HepG2 (cell line): ENCODE results near the gene ELF2. TPM values are rescaled to one million over a fixed set of nuclear protein-coding genes. Genes with fewer than 3 reads are reported as not detected.
A peak's percentile ranks its signal among the peaks of the same experiment; 100 is the strongest.

Experiments used
- ATF7 ChIP-seq, 2 experiments: fragments of 450-650 bp in 1 of 2; sonication (generic) in 1 of 2; formaldehyde crosslinking in 1 of 2; IDR thresholded peaks; 2 replicates each; pipeline versions ENCODE4 v1.4.0 to v1.6.1; 2016 to 2020; ENCODE audit warnings: antibody characterized with exemption in 1 of 2, mild to moderate bottlenecking in 1 of 2, missing genetic modification reagents in 1 of 2
- CCDC6 ChIP-seq: sonication (generic); formaldehyde crosslinking; IDR thresholded peaks from 2 replicates; pipeline ENCODE4 v1.8.1; 2022; ENCODE audit warnings: mild to moderate bottlenecking, missing genetic modification reagents, moderate library complexity
- ELF3 ChIP-seq: IDR thresholded peaks from 2 replicates; pipeline ENCODE4 v1.6.1; 2016; ENCODE audit warnings: missing genetic modification reagents, missing compliant biosample characterization
- FOXJ3 ChIP-seq: sonication (generic); formaldehyde crosslinking; IDR thresholded peaks from 2 replicates; pipeline ENCODE4 v1.4.0; 2020; ENCODE audit warnings: missing genetic modification reagents, mild to moderate bottlenecking, borderline replicate concordance
- FOXP1 ChIP-seq, 2 experiments: fragments of 450-650 bp in 1 of 2; IDR thresholded peaks; 2 replicates each; pipeline ENCODE4 v1.6.1; 2017 to 2018; ENCODE audit warnings: antibody characterized with exemption in 1 of 2
- GABPA ChIP-seq, 2 experiments: IDR thresholded peaks; 2 replicates each; pipeline ENCODE4 v1.6.1; 2011 to 2016; ENCODE audit warnings: low read depth in 2 of 2, low read length in 1 of 2, missing biosample characterization in 1 of 2, missing genetic modification characterization in 1 of 2
- GATA4 ChIP-seq: sonication (generic); IDR thresholded peaks from 2 replicates; pipeline ENCODE4 v1.6.1; 2016; ENCODE audit warnings: antibody characterized with exemption, low read depth, borderline replicate concordance
- GLI4 ChIP-seq: sonication (generic); formaldehyde crosslinking; IDR thresholded peaks from 2 replicates; pipeline ENCODE4 v1.5.1; 2020; ENCODE audit warnings: missing genetic modification reagents, mild to moderate bottlenecking, moderate library complexity, borderline replicate concordance
- HES4 ChIP-seq: sonication (generic); formaldehyde crosslinking; IDR thresholded peaks from 2 replicates; pipeline ENCODE4 v1.9.0; 2021; ENCODE audit warnings: mild to moderate bottlenecking, missing genetic modification reagents, borderline replicate concordance
- LCORL ChIP-seq, 2 experiments: fragments of 450-650 bp in 1 of 2; sonication (generic) in 1 of 2; formaldehyde crosslinking in 1 of 2; IDR thresholded peaks; 2 replicates each; pipeline versions ENCODE4 v1.5.0 to v1.6.1; 2017 to 2020; ENCODE audit warnings: antibody characterized with exemption in 1 of 2, missing genetic modification reagents in 1 of 2
- NR3C1 ChIP-seq: sonication (generic); formaldehyde crosslinking; IDR thresholded peaks from 2 replicates; pipeline ENCODE4 v1.4.0; 2020; ENCODE audit warnings: missing genetic modification reagents
- TEAD3 ChIP-seq: optimal IDR thresholded peaks from 2 replicates; pipeline ENCODE3; 2016; ENCODE audit warnings: borderline replicate concordance
- TP53 ChIP-seq: sonication (generic); formaldehyde crosslinking; conservative IDR thresholded peaks from 2 replicates; pipeline ENCODE4 v1.4.0; 2020; ENCODE audit warnings: missing genetic modification reagents
- ZBTB20 ChIP-seq: sonication (generic); formaldehyde crosslinking; IDR thresholded peaks from 2 replicates; pipeline ENCODE4 v1.8.1; 2023; ENCODE audit warnings: missing genetic modification reagents, low read depth, mild to moderate bottlenecking, borderline replicate concordance
- ZNF232 ChIP-seq: sonication (generic); formaldehyde crosslinking; IDR thresholded peaks from 2 replicates; pipeline ENCODE4 v1.4.0; 2020; ENCODE audit warnings: missing genetic modification reagents, borderline replicate concordance
- ZNF564 ChIP-seq: sonication (generic); formaldehyde crosslinking; IDR thresholded peaks from 2 replicates; pipeline ENCODE4 v1.8.1; 2023; ENCODE audit warnings: mild to moderate bottlenecking, missing genetic modification reagents
- ZNF883 ChIP-seq: sonication (generic); formaldehyde crosslinking; IDR thresholded peaks from 2 replicates; pipeline ENCODE4 v1.5.1; 2020; ENCODE audit warnings: mild to moderate bottlenecking, missing genetic modification reagents; ENCODE audit errors: not compliant biosample characterization
- ZSCAN29 ChIP-seq: sonication (generic); formaldehyde crosslinking; conservative IDR thresholded peaks from 2 replicates; pipeline ENCODE4 v1.4.0; 2020; ENCODE audit warnings: mild to moderate bottlenecking, missing genetic modification reagents
- polyA plus RNA-seq, 8 experiments: library from polyadenylated mRNA; depleted of rRNA in 3 of 8; stranded (reverse) in 7 of 8; unstranded in 1 of 8; fragments of >200 nt; fragmentation: Illumina TruSeq in 4 of 8; extraction: Trizol in 4 of 8; gene quantifications; 2 replicates each; pipeline versions ENCODE4 v1.2.1 to v1.2.3, GENCODE V29; 2011 to 2016; ENCODE audit warnings: low read depth in 4 of 8, missing spikeins in 1 of 8, mixed read lengths in 1 of 8; ENCODE audit not compliant: insufficient read depth in 1 of 8
- total RNA-seq, 5 experiments: library from RNA; depleted of rRNA; stranded (reverse); fragments of >200 nt; fragmentation: Illumina TruSeq; extraction: Trizol; gene quantifications; 2 replicates each; pipeline ENCODE4 v1.2.3, GENCODE V29; 2016; ENCODE audit warnings: low read depth in 1 of 5
- TF ChIP-seq, protein P1 (sequence below): sonication (generic); formaldehyde crosslinking; IDR thresholded peaks from 2 replicates; pipeline ENCODE4 v1.4.0; 2020; ENCODE audit warnings: missing genetic modification reagents
- TF ChIP-seq, protein P2 (sequence below): sonication (generic); formaldehyde crosslinking; IDR thresholded peaks from 2 replicates; pipeline ENCODE4 v1.4.0; 2020; ENCODE audit warnings: missing genetic modification reagents
- TF ChIP-seq, protein P3 (sequence below): IDR thresholded peaks from 2 replicates; pipeline ENCODE4 v1.6.1; 2016; ENCODE audit warnings: missing compliant biosample characterization, missing genetic modification reagents, borderline replicate concordance

Gene ELF2
- total and polyA plus RNA-seq, 2 of the 13 experiments (the other 11 are each of a cell fraction or from before 2014, with no cell fraction given): 28.6 to 35.4 TPM

DNA sequence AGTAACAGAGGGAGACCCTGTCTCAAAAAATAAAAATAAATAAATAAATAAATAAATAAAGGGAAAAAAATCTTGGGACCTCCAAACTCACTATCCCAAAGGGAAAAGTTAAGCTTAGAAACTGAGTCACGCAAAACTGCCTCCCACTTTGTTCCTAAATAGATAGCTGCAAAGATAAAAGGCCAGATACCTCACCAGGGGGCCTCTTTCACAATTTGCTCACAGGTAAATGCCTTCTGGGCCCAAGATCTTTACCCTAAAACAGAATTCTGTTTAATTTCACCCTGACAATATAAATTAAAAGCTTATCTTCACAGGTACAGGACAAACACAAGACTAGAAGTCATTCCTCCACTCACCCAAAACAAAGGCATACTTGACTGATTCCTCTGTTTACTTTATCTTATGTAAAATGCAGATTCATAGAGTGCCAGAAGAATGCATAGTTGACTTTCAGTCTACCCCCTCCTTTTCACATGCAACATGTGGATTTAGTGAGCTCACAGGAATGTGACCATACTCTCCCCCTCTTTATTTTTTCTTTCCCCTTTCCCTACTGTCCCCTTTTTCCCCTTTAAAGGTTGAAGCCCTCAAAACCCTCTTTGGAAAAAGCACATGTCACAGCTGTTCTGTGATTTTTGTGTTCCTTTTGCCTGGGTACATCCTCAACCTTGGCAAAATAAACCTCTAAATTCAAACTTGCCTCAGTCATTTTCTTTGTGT, 23.4 kb downstream of the ELF2 start (continued):
- 0 out of 2 replicates have a peak, but pooled peaks have one; percentile 30 for TF ChIP-seq ZBTB20 (CRISPR knock-in tag)
- no peak for TF ChIP-seq GATA4
- no peak for TF ChIP-seq HES4 (CRISPR knock-in tag)
- TF ChIP-seq, protein P1, sequence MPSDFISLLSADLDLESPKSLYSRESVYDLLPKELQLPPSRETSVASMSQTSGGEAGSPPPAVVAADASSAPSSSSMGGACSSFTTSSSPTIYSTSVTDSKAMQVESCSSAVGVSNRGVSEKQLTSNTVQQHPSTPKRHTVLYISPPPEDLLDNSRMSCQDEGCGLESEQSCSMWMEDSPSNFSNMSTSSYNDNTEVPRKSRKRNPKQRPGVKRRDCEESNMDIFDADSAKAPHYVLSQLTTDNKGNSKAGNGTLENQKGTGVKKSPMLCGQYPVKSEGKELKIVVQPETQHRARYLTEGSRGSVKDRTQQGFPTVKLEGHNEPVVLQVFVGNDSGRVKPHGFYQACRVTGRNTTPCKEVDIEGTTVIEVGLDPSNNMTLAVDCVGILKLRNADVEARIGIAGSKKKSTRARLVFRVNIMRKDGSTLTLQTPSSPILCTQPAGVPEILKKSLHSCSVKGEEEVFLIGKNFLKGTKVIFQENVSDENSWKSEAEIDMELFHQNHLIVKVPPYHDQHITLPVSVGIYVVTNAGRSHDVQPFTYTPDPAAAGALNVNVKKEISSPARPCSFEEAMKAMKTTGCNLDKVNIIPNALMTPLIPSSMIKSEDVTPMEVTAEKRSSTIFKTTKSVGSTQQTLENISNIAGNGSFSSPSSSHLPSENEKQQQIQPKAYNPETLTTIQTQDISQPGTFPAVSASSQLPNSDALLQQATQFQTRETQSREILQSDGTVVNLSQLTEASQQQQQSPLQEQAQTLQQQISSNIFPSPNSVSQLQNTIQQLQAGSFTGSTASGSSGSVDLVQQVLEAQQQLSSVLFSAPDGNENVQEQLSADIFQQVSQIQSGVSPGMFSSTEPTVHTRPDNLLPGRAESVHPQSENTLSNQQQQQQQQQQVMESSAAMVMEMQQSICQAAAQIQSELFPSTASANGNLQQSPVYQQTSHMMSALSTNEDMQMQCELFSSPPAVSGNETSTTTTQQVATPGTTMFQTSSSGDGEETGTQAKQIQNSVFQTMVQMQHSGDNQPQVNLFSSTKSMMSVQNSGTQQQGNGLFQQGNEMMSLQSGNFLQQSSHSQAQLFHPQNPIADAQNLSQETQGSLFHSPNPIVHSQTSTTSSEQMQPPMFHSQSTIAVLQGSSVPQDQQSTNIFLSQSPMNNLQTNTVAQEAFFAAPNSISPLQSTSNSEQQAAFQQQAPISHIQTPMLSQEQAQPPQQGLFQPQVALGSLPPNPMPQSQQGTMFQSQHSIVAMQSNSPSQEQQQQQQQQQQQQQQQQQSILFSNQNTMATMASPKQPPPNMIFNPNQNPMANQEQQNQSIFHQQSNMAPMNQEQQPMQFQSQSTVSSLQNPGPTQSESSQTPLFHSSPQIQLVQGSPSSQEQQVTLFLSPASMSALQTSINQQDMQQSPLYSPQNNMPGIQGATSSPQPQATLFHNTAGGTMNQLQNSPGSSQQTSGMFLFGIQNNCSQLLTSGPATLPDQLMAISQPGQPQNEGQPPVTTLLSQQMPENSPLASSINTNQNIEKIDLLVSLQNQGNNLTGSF (CRISPR knock-in tag): no peak
- TF ChIP-seq ELF3 (CRISPR knock-in tag): no peak
- no peak for TF ChIP-seq GLI4 (CRISPR knock-in tag)
- no peak for TF ChIP-seq ZNF564 (CRISPR knock-in tag)
- TF ChIP-seq ZNF883 (CRISPR knock-in tag): no peak
- peak; percentile 50 for TF ChIP-seq ATF7 (IDR thresholded peaks at IDR 0.05)
- no peak for TF ChIP-seq ATF7 (CRISPR knock-in tag; IDR thresholded peaks at IDR 0.05)
- no peak for TF ChIP-seq GABPA (IDR thresholded peaks at IDR 0.05; ENCODE audit: low read depth, low read length)
- TF ChIP-seq GABPA (CRISPR knock-in tag; IDR thresholded peaks at IDR 0.05; ENCODE audit: low read depth): no peak
- no peak for TF ChIP-seq NR3C1 (CRISPR knock-in tag)
- TF ChIP-seq FOXP1 (IDR thresholded peaks at IDR 0.05): no peak
- peak; percentile 22; the same call in 1 of the 2 replicates for TF ChIP-seq FOXP1 (CRISPR knock-in tag; IDR thresholded peaks at IDR 0.05)
- no peak for TF ChIP-seq TP53 (CRISPR knock-in tag)
- no peak for TF ChIP-seq CCDC6 (CRISPR knock-in tag)
- peak; percentile 86 for TF ChIP-seq TEAD3
- TF ChIP-seq ZNF232 (CRISPR knock-in tag): peak; percentile 100
- TF ChIP-seq FOXJ3: 0 out of 2 replicates have a peak, but pooled peaks have one; percentile 26
- TF ChIP-seq LCORL (IDR thresholded peaks at IDR 0.05): no peak
- TF ChIP-seq LCORL (CRISPR knock-in tag; IDR thresholded peaks at IDR 0.05): peak; percentile 27; the same call in 1 of the 2 replicates
- TF ChIP-seq, protein P2, sequence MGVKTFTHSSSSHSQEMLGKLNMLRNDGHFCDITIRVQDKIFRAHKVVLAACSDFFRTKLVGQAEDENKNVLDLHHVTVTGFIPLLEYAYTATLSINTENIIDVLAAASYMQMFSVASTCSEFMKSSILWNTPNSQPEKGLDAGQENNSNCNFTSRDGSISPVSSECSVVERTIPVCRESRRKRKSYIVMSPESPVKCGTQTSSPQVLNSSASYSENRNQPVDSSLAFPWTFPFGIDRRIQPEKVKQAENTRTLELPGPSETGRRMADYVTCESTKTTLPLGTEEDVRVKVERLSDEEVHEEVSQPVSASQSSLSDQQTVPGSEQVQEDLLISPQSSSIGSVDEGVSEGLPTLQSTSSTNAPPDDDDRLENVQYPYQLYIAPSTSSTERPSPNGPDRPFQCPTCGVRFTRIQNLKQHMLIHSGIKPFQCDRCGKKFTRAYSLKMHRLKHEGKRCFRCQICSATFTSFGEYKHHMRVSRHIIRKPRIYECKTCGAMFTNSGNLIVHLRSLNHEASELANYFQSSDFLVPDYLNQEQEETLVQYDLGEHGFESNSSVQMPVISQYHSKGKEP: no peak
- TF ChIP-seq, protein P3, sequence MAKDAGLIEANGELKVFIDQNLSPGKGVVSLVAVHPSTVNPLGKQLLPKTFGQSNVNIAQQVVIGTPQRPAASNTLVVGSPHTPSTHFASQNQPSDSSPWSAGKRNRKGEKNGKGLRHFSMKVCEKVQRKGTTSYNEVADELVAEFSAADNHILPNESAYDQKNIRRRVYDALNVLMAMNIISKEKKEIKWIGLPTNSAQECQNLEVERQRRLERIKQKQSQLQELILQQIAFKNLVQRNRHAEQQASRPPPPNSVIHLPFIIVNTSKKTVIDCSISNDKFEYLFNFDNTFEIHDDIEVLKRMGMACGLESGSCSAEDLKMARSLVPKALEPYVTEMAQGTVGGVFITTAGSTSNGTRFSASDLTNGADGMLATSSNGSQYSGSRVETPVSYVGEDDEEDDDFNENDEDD (CRISPR knock-in tag): no peak
- no peak for TF ChIP-seq ZSCAN29 (CRISPR knock-in tag)
